Activated naive CD8-positive, alpha-beta T cell treated with anti-CD3 and anti-CD28 coated beads, Interleukin-2, amount 10 ng/mL, durations not matched to agents 7 days and 5 days (primary cell): ENCODE measurements around the gene EFNA2. TPM values are rescaled to one million over a fixed set of nuclear protein-coding genes. Genes with fewer than 3 reads are reported as not detected.
"Not testable (repeated sequence)": the region's sequence is repeated elsewhere in the genome, so short reads cannot be mapped to it uniquely, and the experiment has no call there.

ENCODE experiments used
- ATAC-seq: fragments of 150-1000 bp; cut with Tn5 transposase; one replicate; pipeline ENCODE4 v1.10.0; 2021; ENCODE audit warnings: low read depth, moderate library complexity
- POLR2A ChIA-PET: fragments of 350-600 bp; sonication (Branson Sonifier 250); formaldehyde crosslinking; loops from one replicate; lab custom pipeline; 2021; ENCODE audit warnings: antibody characterized with exemption; lab: Charles Lee
- DNase-seq: peaks from one replicate; pipeline ENCODE4 v3.0.0; 2021
- H3K27ac Mint-ChIP-seq: one replicate; pipeline ENCODE4 v1.8.0; 2022; ENCODE audit warnings: mild to moderate bottlenecking, mixed read lengths
- H3K27me3 Mint-ChIP-seq: one replicate; pipeline ENCODE4 v1.8.0; 2022; ENCODE audit warnings: mild to moderate bottlenecking, moderate library complexity, mixed read lengths
- H3K36me3 Mint-ChIP-seq: one replicate; pipeline ENCODE4 v1.8.0; 2021; ENCODE audit warnings: mild to moderate bottlenecking, mixed read lengths
- H3K4me1 Mint-ChIP-seq: one replicate; pipeline ENCODE4 v1.8.0; 2021; ENCODE audit warnings: mixed read lengths
- H3K4me3 Mint-ChIP-seq: one replicate; pipeline ENCODE4 v1.8.0; 2022; ENCODE audit warnings: mild to moderate bottlenecking, moderate library complexity, mixed read lengths
- H3K9me3 Mint-ChIP-seq: one replicate; pipeline ENCODE4 v1.8.0; 2021; ENCODE audit warnings: mixed read lengths
- total RNA-seq, 2 experiments: library from RNA; stranded (reverse); gene quantifications; one replicate each; pipeline ENCODE4 v1.2.3, GENCODE V29; 2021

Gene EFNA2
- total RNA-seq, 2 experiments from 2014 or later: not detected

DNA sequence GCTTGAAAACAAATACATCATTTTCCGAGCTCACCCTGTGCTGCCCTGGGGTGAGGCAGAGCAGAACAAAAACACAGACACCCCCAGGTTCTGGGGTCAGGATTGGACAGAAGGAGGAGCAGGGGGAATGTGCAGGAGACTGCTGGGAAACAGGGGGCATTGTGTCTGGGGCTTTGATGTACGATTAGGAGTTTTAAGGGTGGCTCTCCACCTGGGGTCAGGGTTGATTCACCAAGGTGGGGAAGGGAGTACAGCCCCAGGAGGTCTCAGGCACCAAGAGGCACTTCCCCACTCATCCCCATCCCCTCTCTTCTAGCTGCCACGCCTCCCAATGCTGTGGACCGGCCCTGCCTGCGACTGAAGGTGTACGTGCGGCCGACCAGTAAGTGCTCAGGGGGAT lies 12.6 kb downstream of the EFNA2 start:
- no peak for DNase-seq
- peaks cover 11% of the 10 kb centered on the region for H3K27me3 Mint-ChIP-seq
- H3K4me1 Mint-ChIP-seq: no peaks in the 10 kb centered on the region
- no peak for ATAC-seq
- H3K36me3 Mint-ChIP-seq: no peaks in the 10 kb centered on the region
- POLR2A ChIA-PET: no interaction called here
- H3K9me3 Mint-ChIP-seq: no peaks in the 10 kb centered on the region
- H3K4me3 Mint-ChIP-seq: no peak overlapping the region
- H3K27ac Mint-ChIP-seq: no peak overlapping the region

DNA sequence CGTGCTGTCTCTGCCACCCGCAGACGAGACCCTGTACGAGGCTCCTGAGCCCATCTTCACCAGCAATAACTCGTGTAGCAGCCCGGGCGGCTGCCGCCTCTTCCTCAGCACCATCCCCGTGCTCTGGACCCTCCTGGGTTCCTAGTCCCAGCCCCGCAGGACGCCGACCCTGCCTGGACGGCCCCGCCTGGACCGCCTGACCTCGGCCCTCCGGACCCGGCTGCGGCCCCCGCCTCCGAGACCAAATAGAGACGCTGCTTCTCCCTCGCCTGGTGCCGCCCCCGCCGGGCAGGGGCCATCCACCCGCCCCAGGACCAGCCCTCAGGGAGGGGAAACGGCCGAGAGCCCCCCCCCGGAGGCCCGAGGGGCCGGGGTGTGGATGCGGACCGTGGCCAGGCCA lies 14.1 kb downstream of the EFNA2 start:
- no peak overlapping the region for H3K27ac Mint-ChIP-seq
- H3K4me3 Mint-ChIP-seq: no peak overlapping the region
- no peaks in the 10 kb centered on the region for H3K9me3 Mint-ChIP-seq
- no peaks in the 10 kb centered on the region for H3K4me1 Mint-ChIP-seq
- H3K27me3 Mint-ChIP-seq: peaks cover 8% of the 10 kb centered on the region
- H3K36me3 Mint-ChIP-seq: no peaks in the 10 kb centered on the region
- POLR2A ChIA-PET: no interaction called here
- ATAC-seq: no peak
- no peak for DNase-seq

DNA sequence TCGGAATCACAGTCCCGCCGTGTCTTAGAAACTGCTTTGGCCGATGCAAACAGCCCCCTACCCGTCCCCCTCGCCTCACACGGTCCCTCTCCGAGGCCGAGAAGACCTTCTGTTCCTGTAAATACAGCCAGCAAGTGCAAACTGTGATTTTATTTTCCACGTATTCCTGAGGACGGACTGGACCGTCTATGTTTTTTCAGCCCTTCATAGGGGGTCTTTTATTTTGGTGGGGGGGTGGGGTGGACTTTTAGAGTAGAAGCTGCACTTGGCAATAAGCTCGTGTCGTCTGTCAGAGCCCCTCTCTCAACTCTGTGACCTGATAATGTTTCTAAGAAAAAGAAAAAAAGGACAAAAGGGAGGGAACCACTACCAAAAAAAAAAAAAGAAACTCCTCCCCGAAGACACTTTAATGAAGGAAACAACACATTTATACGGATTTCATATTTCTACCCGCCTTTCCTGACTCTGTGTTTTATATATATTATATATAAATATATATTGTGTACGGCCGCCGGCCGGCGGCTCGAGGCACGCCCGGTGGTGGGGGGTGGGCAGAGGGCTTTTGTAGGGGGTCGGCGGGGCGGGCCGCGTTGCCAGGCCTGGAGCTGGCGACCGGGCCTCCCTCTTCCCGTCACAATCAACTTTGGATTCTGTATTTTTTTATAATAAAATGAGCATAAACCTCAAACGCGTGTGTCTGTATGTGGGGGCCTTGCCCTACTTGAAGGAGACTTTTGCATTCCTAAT lies 15.2 kb downstream of the EFNA2 start:
- Mint-ChIP-seq H3K36me3 (no peaks in the 10 kb centered on the region), H3K27me3 (peaks cover 4% of the 10 kb centered on the region), H3K9me3 (no peaks in the 10 kb centered on the region), H3K4me1 (no peaks in the 10 kb centered on the region), H3K4me3 (no peak overlapping the region), H3K27ac (no peak overlapping the region)
- POLR2A ChIA-PET: no interaction called here
- ATAC-seq (no peak), DNase-seq (no peak)

DNA sequence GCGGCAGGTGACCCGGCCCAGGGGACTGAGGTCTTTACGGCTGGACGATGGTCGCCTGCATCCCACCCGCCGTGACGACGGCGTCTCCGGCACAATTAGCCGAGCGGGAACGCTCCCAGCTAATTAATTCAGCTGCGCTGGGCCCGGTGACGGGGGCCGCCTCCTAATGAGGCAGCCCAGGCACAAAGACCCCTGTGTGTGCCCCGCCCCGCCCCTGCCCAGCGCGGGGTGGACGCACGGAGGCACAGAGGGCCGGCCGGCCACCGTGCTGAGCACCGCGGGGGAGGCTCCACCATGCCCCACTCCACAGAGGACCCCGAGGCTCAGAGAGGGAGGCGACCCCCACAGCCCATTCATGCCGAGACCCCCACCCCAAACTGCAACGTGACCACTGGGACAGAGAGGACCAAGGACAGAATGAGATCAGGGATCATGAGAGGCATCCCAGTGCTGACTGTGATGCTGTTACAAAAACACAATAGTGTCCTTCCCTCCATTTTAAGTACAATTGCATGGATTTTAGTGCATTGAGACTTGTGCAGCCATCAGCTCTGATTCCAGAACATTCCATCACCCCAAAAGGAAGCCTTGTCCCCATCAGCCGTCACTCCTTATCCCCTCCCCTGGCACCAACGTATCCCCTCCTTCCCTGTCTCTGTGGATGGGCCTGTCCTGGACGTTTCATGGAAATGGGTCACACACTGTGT lies 17.0 kb downstream of the EFNA2 start:
- ATAC-seq: no peak
- Mint-ChIP-seq H3K27ac (no peak overlapping the region), H3K4me3 (no peak overlapping the region), H3K9me3 (no peaks in the 10 kb centered on the region), H3K27me3 (peaks cover 4% of the 10 kb centered on the region), H3K4me1 (no peaks in the 10 kb centered on the region), H3K36me3 (no peaks in the 10 kb centered on the region)
- POLR2A ChIA-PET: no interaction called here
- DNase-seq: no peak

DNA sequence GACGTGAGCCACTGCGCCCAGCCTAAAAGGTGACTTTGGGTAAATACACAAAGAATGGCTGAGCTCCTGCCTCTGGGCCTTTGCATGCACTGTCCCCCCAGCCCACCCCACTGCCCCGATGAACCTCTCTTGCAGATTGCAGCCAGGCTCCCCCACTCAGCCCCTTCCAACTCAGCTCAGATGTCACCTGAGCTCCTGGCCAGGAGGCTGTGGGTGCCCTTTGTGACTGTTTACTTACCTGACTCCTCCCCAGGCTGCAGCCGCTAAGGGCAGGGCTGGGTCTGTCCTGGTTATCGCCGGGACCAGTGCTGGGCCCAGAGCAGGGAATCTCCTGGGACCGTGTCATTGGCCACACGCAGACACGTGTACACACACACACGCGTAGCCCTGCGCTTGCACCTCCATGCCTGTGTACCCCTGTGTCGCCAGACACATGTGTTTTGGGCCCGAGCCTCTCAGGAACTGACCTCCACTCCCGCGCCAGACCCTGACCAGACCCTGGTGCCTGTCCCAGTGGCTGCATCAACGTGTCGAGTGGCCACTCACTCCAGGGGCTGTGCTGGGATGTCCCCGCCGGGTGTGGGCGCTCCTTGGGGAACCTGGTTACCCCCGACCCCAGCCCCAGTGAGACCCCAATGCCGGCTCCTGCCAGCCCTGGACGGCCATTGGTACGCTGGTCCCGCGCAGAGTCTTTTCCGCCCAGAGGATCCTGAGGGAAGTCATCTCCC lies 18.7 kb downstream of the EFNA2 start:
- ATAC-seq: no peak
- POLR2A ChIA-PET: no interaction called here
- no peak for DNase-seq
- no peak overlapping the region for H3K4me3 Mint-ChIP-seq
- no peaks in the 10 kb centered on the region for H3K27me3 Mint-ChIP-seq
- no peaks in the 10 kb centered on the region for H3K9me3 Mint-ChIP-seq
- no peak overlapping the region for H3K27ac Mint-ChIP-seq
- H3K36me3 Mint-ChIP-seq: no peaks in the 10 kb centered on the region
- H3K4me1 Mint-ChIP-seq: no peaks in the 10 kb centered on the region

DNA sequence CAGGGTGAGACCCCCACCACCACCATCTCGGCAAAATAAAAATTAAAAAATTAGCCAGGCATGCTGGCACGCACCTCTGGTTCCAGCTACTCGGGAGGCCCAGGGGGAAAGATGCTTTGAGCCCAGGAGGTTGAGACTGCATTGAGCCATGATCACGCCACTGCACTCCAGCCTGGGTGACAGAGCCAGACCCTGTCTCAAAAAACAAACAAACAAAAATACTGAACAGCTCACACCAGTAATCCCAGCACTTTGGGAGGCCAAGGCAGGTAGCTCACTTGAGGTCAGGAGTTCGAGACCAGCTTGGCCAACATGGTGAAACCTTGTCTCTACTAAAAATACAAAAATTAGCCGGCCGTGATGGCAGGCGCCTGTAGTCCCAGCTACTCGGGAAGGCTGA lies 19.7 kb downstream of the EFNA2 start:
- H3K27me3 Mint-ChIP-seq, DNase-seq, POLR2A ChIA-PET, ATAC-seq, H3K36me3 Mint-ChIP-seq, H3K9me3 Mint-ChIP-seq, H3K4me3 Mint-ChIP-seq, H3K4me1 Mint-ChIP-seq, H3K27ac Mint-ChIP-seq: not testable (repeated sequence)

DNA sequence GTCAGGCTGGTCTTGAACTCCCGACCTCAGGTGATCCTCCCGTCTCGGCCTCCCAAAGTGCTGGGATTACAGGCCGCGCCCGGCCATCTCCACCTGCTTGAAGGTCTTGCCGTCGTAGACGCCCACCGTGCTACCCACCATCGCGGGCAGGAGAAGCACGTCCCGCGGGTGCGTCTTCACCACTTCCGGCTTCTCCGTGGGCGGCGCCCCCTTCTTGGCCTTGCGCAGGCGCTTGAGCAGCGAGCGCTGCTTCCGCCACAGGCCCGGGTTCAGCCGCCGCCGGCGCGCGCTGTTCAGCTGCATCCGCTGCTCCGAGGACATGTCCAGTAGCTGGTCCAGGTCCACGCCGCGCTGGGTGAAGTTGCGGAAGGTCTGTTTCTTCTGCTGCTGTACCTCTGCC lies 21.6 kb downstream of the EFNA2 start:
- DNase-seq: no peak
- no peak for ATAC-seq
- Mint-ChIP-seq H3K36me3 (no peaks in the 10 kb centered on the region), H3K27ac (no peak overlapping the region), H3K27me3 (no peaks in the 10 kb centered on the region), H3K4me1 (no peaks in the 10 kb centered on the region), H3K9me3 (no peaks in the 10 kb centered on the region), H3K4me3 (no peak overlapping the region)
- POLR2A ChIA-PET: no interaction called here

DNA sequence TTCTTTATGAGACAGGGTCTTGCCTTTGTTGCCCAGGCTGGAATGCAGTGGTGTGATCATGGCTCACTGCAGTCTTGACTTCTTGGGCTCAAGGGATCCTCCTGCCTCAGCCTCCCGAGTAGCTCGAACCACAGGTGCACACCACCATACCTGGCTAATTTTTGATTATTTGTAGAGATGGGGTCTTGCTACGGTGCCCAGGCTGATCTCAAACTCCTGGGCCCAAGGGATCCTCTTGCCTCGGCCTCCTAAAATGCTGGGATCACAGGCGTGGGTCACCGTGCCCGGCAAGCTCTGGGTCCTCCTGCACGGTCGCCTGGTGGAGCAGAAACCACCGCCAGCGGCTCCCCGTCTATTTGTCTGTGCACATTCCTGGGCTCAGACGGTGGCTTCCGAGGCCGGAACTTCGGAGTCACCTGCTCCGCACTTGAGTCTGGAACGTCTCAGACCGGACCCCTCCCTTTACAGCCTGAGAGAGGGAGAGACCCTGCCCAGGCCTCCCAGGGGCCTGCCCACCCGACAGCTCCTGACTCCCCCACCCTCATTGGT lies 22.2 kb downstream of the EFNA2 start:
- Mint-ChIP-seq H3K4me3 (no peak overlapping the region), H3K36me3 (no peaks in the 10 kb centered on the region), H3K27me3 (no peaks in the 10 kb centered on the region), H3K27ac (no peak overlapping the region), H3K9me3 (no peaks in the 10 kb centered on the region), H3K4me1 (no peaks in the 10 kb centered on the region)
- POLR2A ChIA-PET: no interaction called here
- no peak for DNase-seq
- no peak for ATAC-seq

DNA sequence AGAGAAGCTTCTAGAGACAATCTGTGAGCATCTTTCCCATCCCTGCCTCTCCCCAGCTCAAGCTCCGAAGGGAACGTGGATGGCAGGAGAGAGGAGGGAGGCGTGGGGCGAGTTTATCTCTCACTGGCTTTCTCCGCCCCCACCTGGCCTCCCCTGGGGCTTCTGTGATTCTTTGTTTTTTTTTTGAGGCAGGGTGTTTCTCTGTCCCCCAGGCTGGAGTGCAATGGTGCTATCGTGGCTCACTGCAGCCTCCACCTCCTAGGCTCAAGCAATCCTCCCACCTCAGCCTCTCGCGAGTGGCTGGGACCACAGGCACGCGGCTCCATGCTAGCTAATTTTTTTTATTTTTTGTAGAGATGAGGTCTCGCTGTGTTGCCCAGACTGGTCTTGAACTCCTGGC lies 23.0 kb downstream of the EFNA2 start:
- POLR2A ChIA-PET: no interaction called here
- Mint-ChIP-seq H3K4me1 (no peaks in the 10 kb centered on the region), H3K4me3 (no peak overlapping the region), H3K36me3 (no peaks in the 10 kb centered on the region), H3K27me3 (peaks cover 1% of the 10 kb centered on the region), H3K27ac (no peak overlapping the region), H3K9me3 (no peaks in the 10 kb centered on the region)
- DNase-seq (no peak), ATAC-seq (no peak)

DNA sequence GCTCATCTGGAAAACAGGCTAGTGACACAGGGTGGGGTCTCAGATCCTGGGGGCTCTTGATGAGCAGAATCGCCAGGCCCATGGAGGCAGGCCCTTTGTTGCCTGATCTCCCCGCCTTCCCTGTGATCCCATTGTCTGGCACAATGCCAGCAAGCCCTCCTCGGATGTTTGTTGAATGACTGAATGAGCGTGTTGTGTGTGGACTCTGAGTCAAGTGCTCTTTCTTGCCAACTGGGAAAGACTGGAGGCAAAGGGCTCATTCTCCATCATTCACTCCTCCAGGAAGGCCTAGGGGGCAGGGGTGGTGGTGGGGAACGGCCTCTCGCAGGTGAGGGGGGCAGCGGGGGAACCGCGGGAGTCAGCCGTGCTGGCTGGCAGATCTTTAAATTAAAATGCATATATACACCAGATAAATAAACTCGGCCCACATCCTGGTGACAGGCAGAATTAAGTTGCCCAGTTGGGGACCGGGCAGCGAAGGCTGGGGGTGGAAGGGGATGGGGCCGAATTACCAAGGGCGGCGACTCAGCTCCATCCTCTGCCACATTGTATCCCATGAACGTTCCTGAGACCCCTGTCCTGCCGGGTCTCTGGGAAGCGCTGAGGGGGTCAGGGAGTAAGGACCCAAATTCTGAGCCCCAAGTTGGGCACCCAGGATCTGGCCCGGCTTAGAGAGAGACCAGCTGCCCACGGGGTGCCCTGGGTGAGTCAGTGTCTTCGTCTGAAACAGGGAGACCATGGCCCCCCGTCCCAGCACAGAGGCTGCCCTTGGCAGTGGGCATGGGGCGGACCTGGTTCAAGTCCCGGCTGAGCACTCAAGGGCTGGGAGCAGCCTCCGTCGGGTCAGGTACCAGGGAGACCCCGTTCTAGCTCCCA lies 24.5 kb downstream of the EFNA2 start:
- H3K4me3 Mint-ChIP-seq: no peak overlapping the region
- H3K27me3 Mint-ChIP-seq: peaks cover 7% of the 10 kb centered on the region
- H3K27ac Mint-ChIP-seq: no peak overlapping the region
- no peaks in the 10 kb centered on the region for H3K4me1 Mint-ChIP-seq
- no peaks in the 10 kb centered on the region for H3K36me3 Mint-ChIP-seq
- H3K9me3 Mint-ChIP-seq: no peaks in the 10 kb centered on the region
- ATAC-seq: no peak
- DNase-seq: no peak
- POLR2A ChIA-PET: no interaction called here

DNA sequence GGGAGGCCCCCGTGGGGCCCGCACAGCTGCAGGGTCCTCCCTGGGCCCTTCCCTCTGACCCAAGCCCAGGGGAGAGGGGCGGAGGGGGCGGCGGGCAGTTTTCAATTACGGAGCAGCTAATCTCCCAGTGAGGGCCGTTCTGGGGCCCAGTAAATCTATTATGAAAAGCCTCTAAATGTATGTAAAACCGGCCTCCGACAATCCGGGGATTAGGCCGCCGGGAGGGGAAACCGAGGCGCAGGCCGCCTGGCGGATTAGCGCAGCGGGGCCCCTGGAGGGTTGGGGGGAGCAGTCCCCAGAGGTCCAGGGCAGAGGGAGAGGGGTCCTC lies 25.1 kb downstream of the EFNA2 start:
- no peaks in the 10 kb centered on the region for H3K36me3 Mint-ChIP-seq
- no peaks in the 10 kb centered on the region for H3K9me3 Mint-ChIP-seq
- DNase-seq: no peak
- ATAC-seq: no peak
- peaks cover 7% of the 10 kb centered on the region for H3K27me3 Mint-ChIP-seq
- H3K4me1 Mint-ChIP-seq: no peaks in the 10 kb centered on the region
- POLR2A ChIA-PET: no interaction called here
- H3K27ac Mint-ChIP-seq: no peak overlapping the region
- H3K4me3 Mint-ChIP-seq: no peak overlapping the region

DNA sequence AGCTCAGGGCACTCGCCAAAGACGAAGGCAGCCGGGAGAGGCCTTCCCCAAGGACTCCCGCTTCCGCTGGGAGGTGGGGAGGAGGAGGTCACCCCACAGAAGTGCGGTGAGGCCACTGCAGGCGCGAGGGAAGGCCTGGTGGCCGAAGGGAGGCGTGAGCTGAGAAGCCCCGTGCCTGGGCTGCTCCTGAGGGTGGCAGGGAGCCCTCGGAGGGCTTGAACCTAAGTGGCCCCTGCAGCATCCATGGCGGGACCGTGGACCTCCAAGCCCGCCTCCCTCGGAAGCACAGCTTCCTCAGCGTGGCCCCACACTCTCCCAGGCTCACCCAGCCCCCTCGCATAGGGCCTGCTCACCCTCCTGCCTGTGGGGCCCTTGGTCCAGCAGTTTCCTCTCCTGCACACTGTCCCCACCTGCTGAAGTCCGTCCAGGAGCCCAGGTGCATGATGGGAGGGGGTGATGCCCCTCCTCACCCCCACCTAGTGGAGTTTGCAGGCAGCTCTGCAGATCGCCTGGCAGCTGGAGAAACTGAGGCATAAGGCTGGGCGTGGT lies 25.9 kb downstream of the EFNA2 start:
- DNase-seq (no peak), ATAC-seq (no peak)
- POLR2A ChIA-PET: no interaction called here
- H3K36me3 Mint-ChIP-seq: no peaks in the 10 kb centered on the region
- H3K27me3 Mint-ChIP-seq: peaks cover 9% of the 10 kb centered on the region
- H3K4me3 Mint-ChIP-seq: no peak overlapping the region
- H3K4me1 Mint-ChIP-seq: no peaks in the 10 kb centered on the region
- no peak overlapping the region for H3K27ac Mint-ChIP-seq
- H3K9me3 Mint-ChIP-seq: no peaks in the 10 kb centered on the region
